Ishikawa (cell line): Measurements from ENCODE around the gene FAM237B.

Source experiments
- CEBPB ChIP-seq: IDR thresholded peaks from 2 replicates; pipeline ENCODE4 v1.6.1; 2012
- CREB1 ChIP-seq: IDR thresholded peaks from 2 replicates; pipeline ENCODE4 v1.6.1; 2012; ENCODE audit warnings: low read depth
- EGR1 ChIP-seq: IDR thresholded peaks from 2 replicates; pipeline ENCODE4 v1.6.1; 2012
- EP300 ChIP-seq: IDR thresholded peaks from 2 replicates; pipeline ENCODE4 v1.6.1; 2012; ENCODE audit warnings: borderline replicate concordance
- FOXM1 ChIP-seq: IDR thresholded peaks from 2 replicates; pipeline ENCODE4 v1.6.1; 2012; ENCODE audit warnings: low read depth, borderline replicate concordance
- MAX ChIP-seq: IDR thresholded peaks from 2 replicates; pipeline ENCODE4 v1.6.1; 2012
- NFIC ChIP-seq: IDR thresholded peaks from 2 replicates; pipeline ENCODE4 v1.6.1; 2012
- RAD21 ChIP-seq: IDR thresholded peaks from 2 replicates; pipeline ENCODE4 v1.6.1; 2012; ENCODE audit warnings: low read depth
- REST ChIP-seq: IDR thresholded peaks from 2 replicates; pipeline ENCODE4 v1.6.1; 2012; ENCODE audit warnings: low read depth, mild to moderate bottlenecking
- TAF1 ChIP-seq: IDR thresholded peaks from 2 replicates; pipeline ENCODE4 v1.6.1; 2012; ENCODE audit warnings: low read depth, mild to moderate bottlenecking
- TCF12 ChIP-seq: IDR thresholded peaks from 2 replicates; pipeline ENCODE4 v1.6.1; 2012; ENCODE audit warnings: low read depth
- TEAD4 ChIP-seq: IDR thresholded peaks from 2 replicates; pipeline ENCODE4 v1.6.1; 2012
- USF1 ChIP-seq: IDR thresholded peaks from 2 replicates; pipeline ENCODE4 v1.6.1; 2012
- YY1 ChIP-seq: IDR thresholded peaks from 2 replicates; pipeline ENCODE4 v1.6.1; 2012; ENCODE audit warnings: low read depth
- ZBTB7A ChIP-seq: IDR thresholded peaks from 2 replicates; pipeline ENCODE4 v1.6.1; 2012; ENCODE audit warnings: low read depth

FAM237B gene

GRCh38 chr7:90334193-90334843 lies 13.2 kb upstream of the FAM237B start:
- TF ChIP-seq TEAD4 (no peak), CREB1 (no peak), REST (no peak), YY1 (no peak), TAF1 (no peak), FOXM1 (no peak), EP300 (no peak), EGR1 (no peak)

GRCh38 chr7:90326500-90326899 lies 5.4 kb upstream of the FAM237B start:
- TF ChIP-seq REST (no peak), EP300 (no peak), EGR1 (no peak), RAD21 (no peak), MAX (no peak), TAF1 (no peak), FOXM1 (no peak), TEAD4 (no peak), CREB1 (no peak)

- TF ChIP-seq YY1 (no peak), EGR1 (no peak), MAX (no peak), USF1 (no peak), NFIC (no peak), FOXM1 (no peak), ZBTB7A (no peak), TAF1 (no peak), TCF12 (no peak), CREB1 (no peak), RAD21 (no peak), EP300 (no peak), TEAD4 (no peak), REST (no peak), CEBPB (no peak)
Measured at GRCh38 chr7:90322837-90323236, 1.7 kb upstream of the FAM237B start.

- no peak for TF ChIP-seq TAF1
Measured at GRCh38 chr7:90320418-90320800, 695 bp downstream of the FAM237B start.

GRCh38 chr7:90320014-90320413 lies 1.1 kb downstream of the FAM237B start:
- TF ChIP-seq CEBPB, result no peak
- TF ChIP-seq TCF12, result no peak
- no peak for TF ChIP-seq CREB1
- TF ChIP-seq TEAD4, result no peak
- TF ChIP-seq REST, result no peak
- TF ChIP-seq MAX, result no peak
- no peak for TF ChIP-seq EGR1
- no peak for TF ChIP-seq EP300
- no peak for TF ChIP-seq FOXM1
